ENCODE measurements around the gene TECTA.
"Not testable (repeated sequence)": the region's sequence is repeated elsewhere in the genome, so short reads cannot be mapped to it uniquely, and the experiment has no call there.

Gene TECTA

GRCh38 chr11:121153472-121153871 lies 52.4 kb downstream of the TECTA start:
- TF ChIP-seq GATA1 (IDR thresholded peaks at IDR 0.05; ENCODE audit: low read depth, low read length) (no peak), POLR2A (IDR thresholded peaks at IDR 0.05; ENCODE audit: low read length) (no peak)

GRCh38 chr11:121154486-121155314 lies 53.7 kb downstream of the TECTA start:
- no peak for DNase-seq
- TF ChIP-seq GATA1 (IDR thresholded peaks at IDR 0.05; ENCODE audit: low read depth, low read length), result no peak

More at GRCh38 chr11:121153472-121153871, 52.4 kb downstream of the TECTA start:
- peak in 1 of 2 experiments; percentile 7 for DNase-seq

GRCh38 chr11:121157756-121158155 lies 56.7 kb downstream of the TECTA start:
- TF ChIP-seq POLR2A (IDR thresholded peaks at IDR 0.05; ENCODE audit: low read length) (no peak), GATA1 (IDR thresholded peaks at IDR 0.05; ENCODE audit: low read depth, low read length) (no peak)
- no peak for DNase-seq

- no peak for TF ChIP-seq POLR2A (IDR thresholded peaks at IDR 0.05; ENCODE audit: low read length)
- TF ChIP-seq GATA1 (IDR thresholded peaks at IDR 0.05; ENCODE audit: low read depth, low read length), result no peak
- DNase-seq, result no peak
Observed at GRCh38 chr11:121159741-121160140, 58.7 kb downstream of the TECTA start.

- DNase-seq, result no peak
- TF ChIP-seq GATA1 (IDR thresholded peaks at IDR 0.05; ENCODE audit: low read depth, low read length), result no peak
- TF ChIP-seq POLR2A (IDR thresholded peaks at IDR 0.05; ENCODE audit: low read length), result no peak
Observed at GRCh38 chr11:121161349-121161917, 60.4 kb downstream of the TECTA start.

GRCh38 chr11:121163658-121164308 lies 62.7 kb downstream of the TECTA start:
- DNase-seq, result no peak
- no peak for TF ChIP-seq GATA1 (IDR thresholded peaks at IDR 0.05; ENCODE audit: low read depth, low read length)
- TF ChIP-seq POLR2A (IDR thresholded peaks at IDR 0.05; ENCODE audit: low read length), result no peak

- DNase-seq, result not testable (repeated sequence)
Observed at GRCh38 chr11:121177629-121178028, 76.6 kb downstream of the TECTA start.

GRCh38 chr11:121179306-121179705 lies 78.3 kb downstream of the TECTA start:
- TF ChIP-seq POLR2A (IDR thresholded peaks at IDR 0.05; ENCODE audit: low read length), result no peak
- DNase-seq, result no peak

GRCh38 chr11:121180183-121180582 lies 79.1 kb downstream of the TECTA start:
- DNase-seq, result no peak
- TF ChIP-seq POLR2A (IDR thresholded peaks at IDR 0.05; ENCODE audit: low read length), result no peak
- no peak for TF ChIP-seq GATA1 (IDR thresholded peaks at IDR 0.05; ENCODE audit: low read depth, low read length)

GRCh38 chr11:121188776-121189175 lies 87.7 kb downstream of the TECTA start:
- TF ChIP-seq POLR2A (IDR thresholded peaks at IDR 0.05; ENCODE audit: low read length) (no peak), GATA1 (IDR thresholded peaks at IDR 0.05; ENCODE audit: low read depth, low read length) (no peak)
- DNase-seq, result no peak

GRCh38 chr11:121191818-121192217 lies 90.8 kb downstream of the TECTA start:
- TF ChIP-seq POLR2A (IDR thresholded peaks at IDR 0.05; ENCODE audit: low read length) (no peak), GATA1 (IDR thresholded peaks at IDR 0.05; ENCODE audit: low read depth, low read length) (no peak)
- DNase-seq, result no peak

- no peak for TF ChIP-seq POLR2A (IDR thresholded peaks at IDR 0.05; ENCODE audit: low read length)
- TF ChIP-seq GATA1 (IDR thresholded peaks at IDR 0.05; ENCODE audit: low read depth, low read length), result no peak
- DNase-seq, result peak; percentile 66 to 83
Observed at GRCh38 chr11:121194731-121195596, 93.9 kb downstream of the TECTA start.

- TF ChIP-seq POLR2A (IDR thresholded peaks at IDR 0.05; ENCODE audit: low read length) (no peak), GATA1 (IDR thresholded peaks at IDR 0.05; ENCODE audit: low read depth, low read length) (no peak)
- DNase-seq, result no peak
Observed at GRCh38 chr11:121198491-121198890, 97.4 kb downstream of the TECTA start.

- no peak for DNase-seq
- no peak for TF ChIP-seq POLR2A (IDR thresholded peaks at IDR 0.05; ENCODE audit: low read length)
- no peak for TF ChIP-seq GATA1 (IDR thresholded peaks at IDR 0.05; ENCODE audit: low read depth, low read length)
Observed at GRCh38 chr11:121199516-121199915, 98.5 kb downstream of the TECTA start.
